GM18526 (cell line): Measurements from ENCODE around the gene NHSL2.

Source experiments
- POLR2A ChIP-seq: IDR thresholded peaks from 3 replicates; pipeline ENCODE4 v1.6.1; 2011; ENCODE audit not compliant: insufficient read length; ENCODE audit errors: extremely low read depth

NHSL2 gene

GRCh38 chrX:71999535-71999934, 88.9 kb downstream of the NHSL2 start:
- no peak for TF ChIP-seq POLR2A

DNA sequence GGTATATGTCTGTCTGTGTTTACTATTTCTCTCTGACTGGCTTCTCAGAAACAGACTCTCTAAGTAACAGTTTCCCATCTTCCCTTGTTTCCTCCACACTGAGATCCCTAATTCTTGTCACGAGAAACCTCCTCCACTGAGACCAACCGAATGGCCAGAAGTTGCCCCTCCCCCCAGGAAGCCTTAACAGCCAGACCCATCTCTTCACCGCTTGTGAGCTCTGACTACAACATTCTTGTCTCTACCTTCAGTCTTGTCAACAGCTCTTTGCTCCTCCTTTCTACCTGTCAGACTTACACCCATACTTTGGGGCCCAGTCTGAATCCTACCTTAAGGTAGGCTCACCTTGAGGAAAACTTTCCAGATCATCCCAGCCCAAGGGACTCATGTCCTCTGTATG, 90.8 kb downstream of the NHSL2 start:
- TF ChIP-seq POLR2A, result no peak

GRCh38 chrX:72001906-72002305, 91.3 kb downstream of the NHSL2 start:
- no peak for TF ChIP-seq POLR2A

DNA sequence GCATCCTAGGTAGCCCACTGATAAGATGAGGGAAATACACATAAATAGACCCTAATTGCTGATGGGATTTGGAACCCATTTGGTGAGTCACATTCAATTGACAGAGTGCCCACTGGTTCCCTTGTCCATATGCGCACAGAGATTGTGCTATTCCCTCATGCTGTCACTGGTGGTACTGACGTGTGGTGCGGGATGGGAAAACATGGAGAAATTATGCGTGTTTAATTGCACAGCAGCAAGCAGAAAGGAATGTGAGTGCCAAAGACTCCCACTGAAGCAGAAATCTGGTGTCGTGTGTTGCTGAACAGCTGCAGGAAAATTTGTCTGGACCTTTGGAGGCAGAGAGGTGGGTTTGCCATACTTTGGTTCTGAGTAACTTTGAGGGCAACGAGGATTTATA, 92.2 kb downstream of the NHSL2 start:
- no peak for TF ChIP-seq POLR2A

- no peak for TF ChIP-seq POLR2A
Observed at GRCh38 chrX:72003811-72004750, 93.4 kb downstream of the NHSL2 start.

GRCh38 chrX:72005046-72005445, 94.4 kb downstream of the NHSL2 start:
- no peak for TF ChIP-seq POLR2A

DNA sequence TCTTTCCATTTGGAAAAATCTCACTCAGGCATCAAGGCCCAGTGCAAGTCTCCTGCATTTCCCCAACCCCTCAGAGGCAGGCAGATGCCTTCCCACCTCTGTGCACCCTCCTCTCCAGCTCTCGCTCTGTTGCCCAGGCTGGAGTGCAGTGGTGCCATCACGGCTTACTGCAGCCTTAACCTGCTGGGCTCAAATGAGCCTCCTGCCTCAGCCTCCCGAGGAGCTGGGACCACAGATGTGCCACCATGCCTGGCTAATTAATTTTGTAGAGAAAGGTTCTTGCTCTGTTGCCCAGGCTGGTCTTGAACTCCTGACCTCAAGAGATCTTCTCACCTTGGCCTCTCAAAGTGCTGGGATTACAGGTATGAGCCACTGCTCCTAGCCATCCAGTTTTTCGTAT, 95.8 kb downstream of the NHSL2 start:
- TF ChIP-seq POLR2A, result no peak

DNA sequence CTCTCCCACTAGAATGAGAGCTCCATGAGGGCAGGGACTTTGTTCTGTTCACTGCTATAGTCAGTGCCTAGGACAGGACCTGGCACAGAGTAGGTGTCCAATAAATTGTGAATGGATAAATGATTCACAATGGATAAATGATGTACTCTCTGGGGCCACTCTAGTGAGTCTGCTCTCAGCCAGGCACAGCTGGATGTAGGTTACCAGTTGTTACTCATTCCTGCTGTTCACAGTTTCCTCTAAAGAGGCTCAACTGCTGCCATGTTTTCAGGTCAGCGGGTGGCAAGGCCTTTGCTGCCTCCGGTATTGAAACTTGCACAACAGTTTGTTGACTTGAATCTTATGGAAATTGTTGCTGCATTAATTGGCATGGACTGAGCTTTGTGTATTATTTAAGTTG, 99.1 kb downstream of the NHSL2 start:
- TF ChIP-seq POLR2A, result no peak

GRCh38 chrX:72011734-72012133, 101.1 kb downstream of the NHSL2 start:
- TF ChIP-seq POLR2A, result no peak

DNA sequence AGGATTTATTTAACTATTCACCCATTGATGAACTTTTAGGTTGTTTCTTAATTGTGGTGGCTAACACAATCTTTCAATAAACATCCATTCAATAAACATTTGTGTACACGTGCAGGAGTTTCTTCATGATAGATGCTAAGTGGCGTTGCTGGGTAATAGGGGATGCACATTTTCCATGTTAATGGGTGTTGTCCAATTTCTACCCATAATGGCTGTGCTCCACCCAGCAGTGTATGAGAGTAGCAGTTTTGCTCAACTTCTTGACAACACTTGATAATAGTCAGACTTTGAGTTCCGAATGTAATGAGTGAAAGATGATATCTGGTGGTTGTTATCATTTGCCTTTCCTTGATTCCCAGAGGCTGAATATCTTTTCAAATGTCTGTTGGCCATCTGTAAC, 104.7 kb downstream of the NHSL2 start:
- TF ChIP-seq POLR2A, result no peak

- TF ChIP-seq POLR2A, result no peak
Observed at GRCh38 chrX:72016881-72017783, 106.5 kb downstream of the NHSL2 start.

DNA sequence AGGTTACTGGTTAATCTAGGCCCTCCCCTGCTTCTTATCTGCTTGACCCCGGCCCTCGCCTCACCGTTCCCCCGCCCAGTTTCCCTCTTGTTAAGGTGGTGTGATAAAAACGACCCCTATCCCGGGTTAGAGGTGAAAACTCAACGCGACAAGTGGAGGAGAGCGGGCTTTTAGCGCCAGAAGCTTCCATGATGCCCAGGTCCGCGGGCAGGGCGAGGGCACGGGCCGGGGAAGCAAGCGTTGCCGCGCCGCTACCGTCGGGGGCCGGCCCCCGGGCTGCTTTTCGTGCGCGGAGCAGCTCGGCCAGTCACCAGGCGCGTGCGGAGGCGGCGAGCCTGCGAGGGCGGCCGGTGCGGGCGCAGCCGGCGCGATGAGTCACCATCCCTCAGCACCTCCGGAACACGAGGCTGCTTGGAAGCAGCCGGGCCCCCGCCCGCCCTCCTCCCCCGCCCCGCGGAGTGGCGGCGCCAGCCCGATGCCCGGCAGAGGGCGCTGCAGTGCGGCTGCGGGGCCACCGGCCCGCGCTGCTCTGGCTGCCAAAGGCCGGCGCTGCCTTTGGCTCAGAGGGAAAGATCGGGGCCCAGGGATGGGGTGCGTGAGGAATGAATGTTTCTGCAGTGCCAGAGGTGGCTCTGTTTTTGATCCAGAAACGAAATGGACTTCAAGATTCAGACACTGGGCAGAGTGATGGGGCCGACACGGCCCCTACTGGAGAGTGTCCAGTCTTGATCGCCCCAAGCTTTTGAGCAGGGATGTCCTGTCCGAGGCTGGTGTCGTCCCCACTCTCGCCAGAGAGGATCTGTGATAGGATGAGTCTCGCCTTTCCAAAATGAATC, 107.8 kb downstream of the NHSL2 start:
- no peak for TF ChIP-seq POLR2A

- TF ChIP-seq POLR2A, result no peak
Observed at GRCh38 chrX:72019487-72019886, 108.8 kb downstream of the NHSL2 start.

- TF ChIP-seq POLR2A, result no peak
Observed at GRCh38 chrX:72020204-72020603, 109.6 kb downstream of the NHSL2 start.

DNA sequence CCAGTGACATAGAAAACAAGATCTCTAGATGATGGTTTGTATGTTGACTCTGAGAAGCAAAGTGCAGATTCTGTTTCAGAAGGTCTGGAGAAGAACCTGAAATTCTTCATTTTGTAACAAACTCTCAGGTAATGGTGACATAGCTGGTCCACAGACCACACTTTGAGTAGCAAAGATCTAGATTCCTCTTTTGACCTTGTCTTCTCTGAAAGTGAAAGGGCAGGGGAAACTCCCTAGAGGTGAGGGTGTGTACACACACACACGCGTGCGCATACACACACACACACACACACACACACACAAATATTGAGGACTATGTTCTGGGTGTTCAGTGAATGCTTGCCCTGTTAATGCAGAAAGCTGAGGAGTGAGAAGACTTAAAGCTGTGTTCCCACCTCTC, 110.1 kb downstream of the NHSL2 start:
- TF ChIP-seq POLR2A, result no peak

GRCh38 chrX:72021975-72022374, 111.3 kb downstream of the NHSL2 start:
- TF ChIP-seq POLR2A, result no peak

DNA sequence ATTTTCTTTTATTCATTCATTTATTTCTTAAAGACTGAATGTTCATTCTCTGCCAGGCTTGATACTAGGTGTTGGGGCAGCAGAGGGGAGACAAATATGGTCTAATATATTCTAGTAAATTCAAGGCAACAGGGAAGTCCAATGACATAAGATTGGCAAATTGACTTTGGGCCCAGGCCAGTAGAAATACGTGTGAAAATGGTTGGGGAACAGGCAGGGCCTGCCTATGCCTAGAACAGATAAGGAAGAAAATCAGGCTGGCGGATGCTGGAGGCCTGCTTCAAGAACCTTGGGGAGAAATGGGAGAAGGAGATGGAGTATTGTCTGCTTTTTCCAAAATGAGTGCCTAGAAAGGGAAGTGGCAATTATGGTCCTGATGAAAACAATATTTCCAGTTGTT, 112.4 kb downstream of the NHSL2 start:
- no peak for TF ChIP-seq POLR2A
